ENCODE data around the gene LRP2.

Gene LRP2

DNA sequence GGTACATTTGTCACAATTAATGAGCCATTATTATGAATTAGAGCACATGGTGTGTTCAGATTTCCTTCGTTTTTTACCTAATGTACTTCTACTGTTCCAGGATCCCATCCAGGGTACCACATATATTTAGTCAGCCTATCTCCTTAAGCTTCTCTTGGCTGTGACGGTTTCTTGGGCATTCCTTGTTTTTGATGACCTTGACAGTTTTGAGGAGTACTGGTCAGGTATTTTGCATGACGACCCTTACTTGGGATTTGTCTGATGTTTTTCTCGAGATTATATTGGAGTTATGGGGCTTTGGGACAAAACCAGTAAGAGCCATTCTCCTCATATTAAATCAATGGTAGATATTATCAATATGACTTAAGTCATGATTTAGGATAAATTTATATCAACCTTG lies 10.2 kb upstream of the LRP2 start:
- FAIRE-seq (no peak), DNase-seq (ENCODE audit: insufficient read length, low spot score) (no peak)
- no peak for TF ChIP-seq POU2F2 (IDR thresholded peaks at IDR 0.05; ENCODE audit: low read depth, low read length)
- TF ChIP-seq PAX5 (IDR thresholded peaks at IDR 0.05; ENCODE audit: insufficient read depth, low read length, severe bottlenecking): no peak
- no peak for TF ChIP-seq TAF1 (IDR thresholded peaks at IDR 0.05; ENCODE audit: low read depth, low read length)
- TF ChIP-seq POLR2AphosphoS5 (IDR thresholded peaks at IDR 0.05; ENCODE audit: low read depth, low read length): no peak
- no peak for TF ChIP-seq SPI1 (IDR thresholded peaks at IDR 0.05; ENCODE audit: low read depth, low read length)
- TF ChIP-seq POLR2A (IDR thresholded peaks at IDR 0.05; ENCODE audit: low read depth, low read length): no peak

DNA sequence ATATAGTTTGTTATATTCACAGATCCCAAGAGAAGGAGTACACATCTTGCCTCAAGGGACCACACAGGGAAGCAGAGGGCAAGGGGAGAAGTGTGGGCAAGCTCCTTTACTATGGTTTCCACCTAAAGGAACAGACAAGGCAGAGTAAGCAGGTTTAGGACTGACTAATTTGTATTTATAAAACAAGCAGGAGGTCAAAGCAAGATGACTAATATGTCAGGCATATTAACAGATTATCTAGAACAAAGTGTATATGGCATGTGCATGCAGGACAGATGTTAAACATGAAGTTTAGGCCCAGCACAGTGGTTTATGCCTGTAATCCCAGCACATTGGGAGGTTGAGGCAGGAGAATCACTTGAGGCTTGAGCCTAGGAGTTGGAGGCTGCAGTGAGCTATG lies 3.7 kb upstream of the LRP2 start:
- DNase-seq (ENCODE audit: insufficient read length, low spot score) (no peak), FAIRE-seq (no peak)
- no peak for TF ChIP-seq SPI1 (IDR thresholded peaks at IDR 0.05; ENCODE audit: low read depth, low read length)
- TF ChIP-seq POLR2AphosphoS5 (IDR thresholded peaks at IDR 0.05; ENCODE audit: low read depth, low read length): no peak
- TF ChIP-seq PAX5 (IDR thresholded peaks at IDR 0.05; ENCODE audit: insufficient read depth, low read length, severe bottlenecking): no peak
- no peak for TF ChIP-seq POLR2A (IDR thresholded peaks at IDR 0.05; ENCODE audit: low read depth, low read length)

- peak; percentile 45 for FAIRE-seq
- no peak for DNase-seq (ENCODE audit: insufficient read length, low spot score)
- TF ChIP-seq SPI1 (IDR thresholded peaks at IDR 0.05; ENCODE audit: low read depth, low read length) (no peak), POLR2A (IDR thresholded peaks at IDR 0.05; ENCODE audit: low read depth, low read length) (no peak), PAX5 (IDR thresholded peaks at IDR 0.05; ENCODE audit: insufficient read depth, low read length, severe bottlenecking) (no peak), POLR2AphosphoS5 (IDR thresholded peaks at IDR 0.05; ENCODE audit: low read depth, low read length) (no peak), TAF1 (IDR thresholded peaks at IDR 0.05; ENCODE audit: low read depth, low read length) (no peak), POU2F2 (IDR thresholded peaks at IDR 0.05; ENCODE audit: low read depth, low read length) (no peak)
These were observed 2.7 kb upstream of the LRP2 start for GRCh38 chr2:169365029-169365480.

- DNase-seq (ENCODE audit: insufficient read length, low spot score) (no peak), FAIRE-seq (no peak)
- TF ChIP-seq POLR2A (IDR thresholded peaks at IDR 0.05; ENCODE audit: low read depth, low read length): no peak
- no peak for TF ChIP-seq TAF1 (IDR thresholded peaks at IDR 0.05; ENCODE audit: low read depth, low read length)
- no peak for TF ChIP-seq POU2F2 (IDR thresholded peaks at IDR 0.05; ENCODE audit: low read depth, low read length)
- no peak for TF ChIP-seq POLR2AphosphoS5 (IDR thresholded peaks at IDR 0.05; ENCODE audit: low read depth, low read length)
- TF ChIP-seq SPI1 (IDR thresholded peaks at IDR 0.05; ENCODE audit: low read depth, low read length): no peak
- TF ChIP-seq PAX5 (IDR thresholded peaks at IDR 0.05; ENCODE audit: insufficient read depth, low read length, severe bottlenecking): no peak
These were observed 1.3 kb upstream of the LRP2 start for GRCh38 chr2:169363560-169364150.

DNA sequence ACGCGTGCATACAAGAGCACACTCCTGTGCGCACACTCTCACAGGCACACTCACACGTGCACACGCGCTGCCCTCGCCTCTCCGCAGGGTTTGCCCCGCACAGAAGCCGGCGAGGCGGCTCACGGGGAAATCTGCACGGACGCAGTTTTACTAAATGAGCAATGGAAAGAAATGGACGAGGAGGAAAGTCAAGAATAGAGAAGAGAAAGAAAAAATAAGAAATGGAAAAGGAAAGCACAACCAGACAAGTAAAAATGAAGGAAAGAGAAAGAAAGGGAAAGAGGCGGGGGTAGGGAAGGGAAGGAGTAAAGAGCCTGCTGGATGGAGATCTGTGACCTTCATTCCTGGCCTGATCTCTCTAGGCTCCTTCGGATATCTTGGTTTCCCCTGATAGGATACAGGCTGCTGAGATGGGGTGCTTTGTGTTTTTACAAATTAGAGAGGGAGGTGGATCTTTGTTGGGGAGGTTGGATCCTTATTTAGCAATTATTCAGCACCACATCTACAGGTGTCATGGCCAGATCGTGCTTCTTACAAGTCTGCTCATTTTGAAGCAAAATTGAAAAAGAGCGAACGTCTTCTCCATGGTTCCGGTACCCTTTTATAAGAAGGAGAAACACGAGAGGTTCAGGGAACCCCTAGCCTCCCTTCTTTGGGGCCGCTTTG lies 693 bp upstream of the LRP2 start:
- no peak for FAIRE-seq
- TF ChIP-seq POLR2AphosphoS5 (IDR thresholded peaks at IDR 0.05; ENCODE audit: low read depth, low read length): no peak
- TF ChIP-seq POU2F2 (IDR thresholded peaks at IDR 0.05; ENCODE audit: low read depth, low read length): no peak
- no peak for TF ChIP-seq PAX5 (IDR thresholded peaks at IDR 0.05; ENCODE audit: insufficient read depth, low read length, severe bottlenecking)
- TF ChIP-seq POLR2A (IDR thresholded peaks at IDR 0.05; ENCODE audit: low read depth, low read length): no peak
- TF ChIP-seq SPI1 (IDR thresholded peaks at IDR 0.05; ENCODE audit: low read depth, low read length): no peak
- no peak for TF ChIP-seq TAF1 (IDR thresholded peaks at IDR 0.05; ENCODE audit: low read depth, low read length)
- no peak for DNase-seq (ENCODE audit: insufficient read length, low spot score)

DNA sequence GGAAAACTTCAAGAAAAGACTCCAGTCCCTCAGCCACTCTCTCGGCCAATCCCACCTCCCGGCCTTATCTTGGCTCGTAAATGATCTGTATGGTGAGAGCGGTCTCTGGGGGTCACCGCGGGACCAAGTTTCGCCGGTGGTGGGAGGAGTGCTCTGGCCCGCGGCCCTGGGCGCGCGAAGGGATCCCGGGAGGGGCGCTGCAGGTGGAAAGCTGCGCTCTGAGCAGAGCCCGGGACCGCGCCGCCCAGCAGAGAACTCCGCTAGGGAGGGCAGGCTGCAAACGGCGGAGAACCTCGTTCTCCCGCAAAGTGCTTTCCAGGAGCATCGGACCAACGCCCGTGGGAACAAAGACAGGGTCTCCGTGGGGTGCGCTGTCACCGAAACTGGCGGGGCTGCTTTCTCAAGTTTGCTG lies 622 bp downstream of the LRP2 start:
- DNase-seq (ENCODE audit: insufficient read length, low spot score) (no peak), FAIRE-seq (no peak)
- no peak for TF ChIP-seq POU2F2 (IDR thresholded peaks at IDR 0.05; ENCODE audit: low read depth, low read length)
- TF ChIP-seq POLR2A (IDR thresholded peaks at IDR 0.05; ENCODE audit: low read depth, low read length): no peak
- TF ChIP-seq TAF1 (IDR thresholded peaks at IDR 0.05; ENCODE audit: low read depth, low read length): no peak
- no peak for TF ChIP-seq POLR2AphosphoS5 (IDR thresholded peaks at IDR 0.05; ENCODE audit: low read depth, low read length)
- TF ChIP-seq PAX5 (IDR thresholded peaks at IDR 0.05; ENCODE audit: insufficient read depth, low read length, severe bottlenecking): no peak
- no peak for TF ChIP-seq SPI1 (IDR thresholded peaks at IDR 0.05; ENCODE audit: low read depth, low read length)

DNA sequence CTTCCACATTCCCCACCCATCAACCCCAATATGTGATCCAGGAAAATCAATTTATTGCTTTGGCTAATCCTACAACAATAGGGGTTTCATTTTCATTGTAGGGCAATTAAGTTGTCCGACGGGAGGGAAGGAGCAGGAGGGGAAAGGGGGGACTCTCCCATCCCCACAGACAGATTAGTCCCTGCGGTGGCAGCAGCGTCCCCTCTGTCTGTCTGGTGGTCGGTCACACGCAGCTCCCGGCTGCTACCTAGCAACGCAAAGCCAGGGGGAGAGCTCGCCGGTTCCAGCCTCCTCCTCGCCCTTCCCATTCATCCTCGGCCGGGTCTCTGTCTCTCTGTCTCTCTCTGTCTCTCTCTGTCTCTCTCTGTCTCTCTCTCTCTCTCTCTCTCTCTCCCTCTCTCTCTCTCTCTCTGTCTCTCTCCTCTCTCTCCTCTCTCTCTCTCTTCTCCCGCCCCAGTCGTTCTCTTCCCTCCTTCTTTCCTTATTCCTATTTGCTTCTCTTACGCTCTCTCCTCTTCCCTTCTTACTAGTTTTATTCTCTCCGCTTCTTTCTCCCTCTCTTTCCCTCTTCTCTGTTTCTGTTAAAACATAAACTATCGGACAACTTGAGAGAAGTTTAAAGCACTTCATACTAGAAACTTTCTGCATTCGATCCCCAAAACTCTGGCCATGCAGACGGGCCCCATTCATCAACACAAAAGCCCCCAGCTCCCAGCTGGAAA lies 1.2 kb downstream of the LRP2 start:
- TF ChIP-seq TAF1 (IDR thresholded peaks at IDR 0.05; ENCODE audit: low read depth, low read length) (no peak), POU2F2 (IDR thresholded peaks at IDR 0.05; ENCODE audit: low read depth, low read length) (no peak), POLR2AphosphoS5 (IDR thresholded peaks at IDR 0.05; ENCODE audit: low read depth, low read length) (no peak), PAX5 (IDR thresholded peaks at IDR 0.05; ENCODE audit: insufficient read depth, low read length, severe bottlenecking) (no peak), POLR2A (IDR thresholded peaks at IDR 0.05; ENCODE audit: low read depth, low read length) (no peak), SPI1 (IDR thresholded peaks at IDR 0.05; ENCODE audit: low read depth, low read length) (no peak)
- DNase-seq (ENCODE audit: insufficient read length, low spot score): no peak
- no peak for FAIRE-seq

GRCh38 chr2:169358016-169358415 lies 4.3 kb downstream of the LRP2 start:
- TF ChIP-seq SPI1 (IDR thresholded peaks at IDR 0.05; ENCODE audit: low read depth, low read length) (no peak), POLR2A (IDR thresholded peaks at IDR 0.05; ENCODE audit: low read depth, low read length) (no peak), TAF1 (IDR thresholded peaks at IDR 0.05; ENCODE audit: low read depth, low read length) (no peak), POU2F2 (IDR thresholded peaks at IDR 0.05; ENCODE audit: low read depth, low read length) (no peak), PAX5 (IDR thresholded peaks at IDR 0.05; ENCODE audit: insufficient read depth, low read length, severe bottlenecking) (no peak), POLR2AphosphoS5 (IDR thresholded peaks at IDR 0.05; ENCODE audit: low read depth, low read length) (no peak)
- no peak for DNase-seq (ENCODE audit: insufficient read length, low spot score)
- no peak for FAIRE-seq

- no peak for DNase-seq (ENCODE audit: insufficient read length, low spot score)
- FAIRE-seq: no peak
- TF ChIP-seq POLR2AphosphoS5 (IDR thresholded peaks at IDR 0.05; ENCODE audit: low read depth, low read length): no peak
- no peak for TF ChIP-seq TAF1 (IDR thresholded peaks at IDR 0.05; ENCODE audit: low read depth, low read length)
- no peak for TF ChIP-seq POU2F2 (IDR thresholded peaks at IDR 0.05; ENCODE audit: low read depth, low read length)
- no peak for TF ChIP-seq POLR2A (IDR thresholded peaks at IDR 0.05; ENCODE audit: low read depth, low read length)
- TF ChIP-seq SPI1 (IDR thresholded peaks at IDR 0.05; ENCODE audit: low read depth, low read length): no peak
- no peak for TF ChIP-seq PAX5 (IDR thresholded peaks at IDR 0.05; ENCODE audit: insufficient read depth, low read length, severe bottlenecking)
These were observed 8.1 kb downstream of the LRP2 start for GRCh38 chr2:169354244-169354643.
